ENCODE data around the gene RABL6.
"Not testable (repeated sequence)": the region's sequence is repeated elsewhere in the genome, so short reads cannot be mapped to it uniquely, and the experiment has no call there.

- TF ChIP-seq ZNF24 (tag by site-specific recombination; IDR thresholded peaks at IDR 0.05); MEIS1 (CRISPR knock-in tag; IDR thresholded peaks at IDR 0.05; ENCODE audit: borderline replicate concordance); ZNF138 (tag by site-specific recombination; IDR thresholded peaks at IDR 0.05; ENCODE audit: borderline replicate concordance); SALL2 (tag by site-specific recombination; IDR thresholded peaks at IDR 0.05; ENCODE audit: borderline replicate concordance); CTCF (tag by site-specific recombination; IDR thresholded peaks at IDR 0.05); GLIS2 (tag by site-specific recombination; IDR thresholded peaks at IDR 0.05); ZNF707 (tag by site-specific recombination; IDR thresholded peaks at IDR 0.05): not testable (repeated sequence)
- TF ChIP-seq, protein P1, sequence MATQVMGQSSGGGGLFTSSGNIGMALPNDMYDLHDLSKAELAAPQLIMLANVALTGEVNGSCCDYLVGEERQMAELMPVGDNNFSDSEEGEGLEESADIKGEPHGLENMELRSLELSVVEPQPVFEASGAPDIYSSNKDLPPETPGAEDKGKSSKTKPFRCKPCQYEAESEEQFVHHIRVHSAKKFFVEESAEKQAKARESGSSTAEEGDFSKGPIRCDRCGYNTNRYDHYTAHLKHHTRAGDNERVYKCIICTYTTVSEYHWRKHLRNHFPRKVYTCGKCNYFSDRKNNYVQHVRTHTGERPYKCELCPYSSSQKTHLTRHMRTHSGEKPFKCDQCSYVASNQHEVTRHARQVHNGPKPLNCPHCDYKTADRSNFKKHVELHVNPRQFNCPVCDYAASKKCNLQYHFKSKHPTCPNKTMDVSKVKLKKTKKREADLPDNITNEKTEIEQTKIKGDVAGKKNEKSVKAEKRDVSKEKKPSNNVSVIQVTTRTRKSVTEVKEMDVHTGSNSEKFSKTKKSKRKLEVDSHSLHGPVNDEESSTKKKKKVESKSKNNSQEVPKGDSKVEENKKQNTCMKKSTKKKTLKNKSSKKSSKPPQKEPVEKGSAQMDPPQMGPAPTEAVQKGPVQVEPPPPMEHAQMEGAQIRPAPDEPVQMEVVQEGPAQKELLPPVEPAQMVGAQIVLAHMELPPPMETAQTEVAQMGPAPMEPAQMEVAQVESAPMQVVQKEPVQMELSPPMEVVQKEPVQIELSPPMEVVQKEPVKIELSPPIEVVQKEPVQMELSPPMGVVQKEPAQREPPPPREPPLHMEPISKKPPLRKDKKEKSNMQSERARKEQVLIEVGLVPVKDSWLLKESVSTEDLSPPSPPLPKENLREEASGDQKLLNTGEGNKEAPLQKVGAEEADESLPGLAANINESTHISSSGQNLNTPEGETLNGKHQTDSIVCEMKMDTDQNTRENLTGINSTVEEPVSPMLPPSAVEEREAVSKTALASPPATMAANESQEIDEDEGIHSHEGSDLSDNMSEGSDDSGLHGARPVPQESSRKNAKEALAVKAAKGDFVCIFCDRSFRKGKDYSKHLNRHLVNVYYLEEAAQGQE (tag by site-specific recombination; IDR thresholded peaks at IDR 0.05), result not testable (repeated sequence)
These were observed 20.8 kb upstream of the RABL6 start for GRCh38 chr9:136786983-136787382.
